GM23338 (cell line): ENCODE measurements around the gene MED27. TPM values are rescaled to one million over a fixed set of nuclear protein-coding genes. Genes with fewer than 3 reads are reported as not detected.

Source experiments
- ATAC-seq: fragments of 200-7000 bp; cut with Tn5 transposase; 3 replicates; pipeline ENCODE4 v1.9.1; 2020
- DNase-seq: peaks from one replicate; pipeline ENCODE4 v3.0.0-alpha.2; 2015; ENCODE audit warnings: low spot score
- H2AFZ ChIP-seq: fragments of 200-600 bp; sonication (generic); 2 replicates; pipeline ENCODE4 v1.8.0; 2016; ENCODE audit warnings: antibody characterized with exemption, mild to moderate bottlenecking, moderate library complexity
- H3F3A ChIP-seq: fragments of 200-600 bp; sonication (generic); replicated peaks from 2 replicates; pipeline ENCODE4 v1.8.0; 2017; ENCODE audit warnings: antibody characterized with exemption, mixed run types, low read depth
- H3K27ac ChIP-seq: fragments of 200-600 bp; sonication (generic); 2 replicates; pipeline ENCODE4 v1.6.1; 2016; ENCODE audit warnings: low read depth
- H3K27me3 ChIP-seq: fragments of 200-600 bp; sonication (generic); 2 replicates; pipeline ENCODE4 v1.8.0; 2016; ENCODE audit warnings: mild to moderate bottlenecking, mixed run types, moderate library complexity; ENCODE audit not compliant: insufficient read depth
- H3K36me3 ChIP-seq: fragments of 200-600 bp; sonication (generic); 2 replicates; pipeline ENCODE4 v1.8.0; 2016; ENCODE audit warnings: mild to moderate bottlenecking; ENCODE audit not compliant: insufficient read depth
- H3K4me1 ChIP-seq: fragments of 200-600 bp; sonication (generic); 2 replicates; pipeline ENCODE4 v1.8.0; 2016; ENCODE audit warnings: mild to moderate bottlenecking, moderate library complexity; ENCODE audit not compliant: insufficient read depth
- H3K4me2 ChIP-seq: fragments of 200-600 bp; sonication (generic); 2 replicates; pipeline ENCODE4 v1.7.1; 2017; ENCODE audit warnings: mixed run types
- H3K4me3 ChIP-seq: fragments of 200-600 bp; sonication (generic); 2 replicates; pipeline ENCODE4 v1.6.1; 2016; ENCODE audit warnings: mixed run types
- H3K79me2 ChIP-seq: fragments of 200-600 bp; sonication (generic); replicated peaks from 2 replicates; pipeline ENCODE4 v1.8.0; 2017; ENCODE audit warnings: mild to moderate bottlenecking; ENCODE audit not compliant: insufficient read depth
- H3K9me2 ChIP-seq: fragments of 200-600 bp; sonication (generic); 2 replicates; pipeline ENCODE4 v1.8.0; 2017; ENCODE audit not compliant: insufficient read depth
- H4K20me1 ChIP-seq: fragments of 200-600 bp; sonication (generic); replicated peaks from 2 replicates; pipeline ENCODE4 v1.8.0; 2017; ENCODE audit warnings: mild to moderate bottlenecking; ENCODE audit not compliant: insufficient read depth
- H3K27ac Mint-ChIP-seq: 2 replicates; pipeline ENCODE4 v1.8.0; 2020; ENCODE audit warnings: inconsistent platforms, mild to moderate bottlenecking, moderate library complexity, mixed read lengths
- H3K27me3 Mint-ChIP-seq: 3 replicates; pipeline ENCODE4 v1.8.0; 2022; ENCODE audit warnings: low read depth, mild to moderate bottlenecking, moderate library complexity, mixed read lengths, inconsistent platforms; ENCODE audit not compliant: insufficient read depth, poor library complexity
- H3K36me3 Mint-ChIP-seq: 3 replicates; pipeline ENCODE4 v1.8.0; 2021; ENCODE audit warnings: low read depth, mild to moderate bottlenecking, inconsistent platforms, moderate library complexity, mixed read lengths
- H3K4me1 Mint-ChIP-seq: 3 replicates; pipeline ENCODE4 v1.8.0; 2020; ENCODE audit warnings: mild to moderate bottlenecking, inconsistent platforms, mixed read lengths
- H3K4me3 Mint-ChIP-seq: 3 replicates; pipeline ENCODE4 v1.8.0; 2021; ENCODE audit warnings: moderate library complexity, mild to moderate bottlenecking, inconsistent platforms, mixed read lengths
- H3K9me3 Mint-ChIP-seq: 3 replicates; pipeline ENCODE4 v1.8.0; 2020; ENCODE audit warnings: moderate library complexity, mild to moderate bottlenecking, inconsistent platforms, mixed read lengths
- CREB1 ChIP-seq: fragments of 250-450 bp; sonication (Bioruptor Pico); IDR thresholded peaks from 2 replicates; pipeline ENCODE4 v1.5.0; 2020; ENCODE audit warnings: low read depth, mild to moderate bottlenecking, moderate library complexity
- CTCF ChIP-seq, 2 experiments: fragments of 200-600 bp in 1 of 2; sonication (generic) in 1 of 2; conservative IDR thresholded peaks; 2 replicates each; pipeline versions ENCODE4 v1.5.1 to v1.6.1; 2016 to 2017; ENCODE audit warnings: antibody characterized with exemption in 2 of 2, low read depth in 2 of 2, mild to moderate bottlenecking in 2 of 2, moderate library complexity in 1 of 2
- EZH2 ChIP-seq: fragments of 200-600 bp; sonication (generic); IDR thresholded peaks from one replicate; pipeline ENCODE4 v1.8.0; 2017; ENCODE audit warnings: antibody characterized with exemption, mild to moderate bottlenecking, low read depth; ENCODE audit not compliant: unreplicated experiment
- JUNB ChIP-seq: IDR thresholded peaks from one replicate; pipeline ENCODE4 v1.6.1; 2016; ENCODE audit warnings: antibody characterized with exemption; ENCODE audit not compliant: unreplicated experiment
- POLR2AphosphoS5 ChIP-seq: IDR thresholded peaks from 2 replicates; pipeline ENCODE4 v1.6.1; 2016; ENCODE audit warnings: antibody characterized with exemption, low read depth
- STAT1 ChIP-seq: IDR thresholded peaks from one replicate; pipeline ENCODE4 v1.6.1; 2016; ENCODE audit warnings: antibody characterized with exemption; ENCODE audit not compliant: unreplicated experiment
- ZNF331 ChIP-seq: fragments of 250-450 bp; sonication (Bioruptor Pico); IDR thresholded peaks from 2 replicates; pipeline ENCODE4 v1.5.0; 2020; ENCODE audit warnings: low read depth, mild to moderate bottlenecking, moderate library complexity
- polyA plus RNA-seq: library from polyadenylated mRNA; unstranded; fragments of >200 nt; fragmentation: Nextera tagmentation; extraction: Ambion mirVana; gene quantifications from 2 replicates; pipeline ENCODE4 v1.2.1, GENCODE V29; 2016
- total RNA-seq: library from RNA; depleted of rRNA; stranded (reverse); fragments of >200 nt; shearing (Covaris generic); gene quantifications from 2 replicates; pipeline ENCODE4 v1.2.3, GENCODE V29; 2014
- TF ChIP-seq, protein P1 (sequence below): IDR thresholded peaks from one replicate; pipeline ENCODE4 v1.6.1; 2018; ENCODE audit warnings: antibody characterized with exemption; ENCODE audit not compliant: unreplicated experiment
- TF ChIP-seq, protein P2 (sequence below): fragments of 250-450 bp; sonication (Bioruptor Pico); IDR thresholded peaks from 2 replicates; pipeline ENCODE4 v1.5.0; 2020; ENCODE audit warnings: mild to moderate bottlenecking, moderate library complexity

Gene MED27
- total and polyA plus RNA-seq, 2 experiments from 2014 or later: 30.6 to 35.0 TPM

- TF ChIP-seq CTCF (conservative IDR thresholded peaks at IDR 0.05; ENCODE audit: low read depth in 2 of 2): no peak
- no peak for TF ChIP-seq ZNF331 (CRISPR knock-in tag)
- TF ChIP-seq EZH2: no peak
- TF ChIP-seq JUNB: no peak
- no peak for TF ChIP-seq STAT1
- TF ChIP-seq POLR2AphosphoS5: no peak
These were observed 38.0 kb upstream of the MED27 start (continued) for GRCh38 chr9:132117694-132118093.

DNA sequence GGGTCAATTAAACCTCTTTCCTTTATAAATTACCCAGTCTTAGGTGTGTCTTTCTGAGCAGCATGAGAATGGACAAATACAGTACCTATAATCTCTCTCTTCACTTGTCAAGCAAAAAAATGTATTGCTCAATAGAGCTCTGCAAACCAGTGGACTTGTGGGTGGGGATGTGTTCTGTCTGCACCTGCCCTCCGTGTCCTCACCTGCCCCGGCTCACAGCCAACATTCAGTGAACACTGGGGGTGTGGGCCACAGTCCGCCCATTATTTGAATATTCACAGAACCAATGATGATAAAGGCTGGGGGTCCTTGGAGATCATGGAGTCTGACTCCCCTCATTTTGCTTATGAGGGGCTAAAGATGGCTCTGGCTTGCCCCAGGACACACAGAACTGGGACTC lies 36.9 kb upstream of the MED27 start:
- Histone ChIP-seq H4K20me1 (no peaks in the 10 kb centered on the region), H3K4me2 (no peak overlapping the region), H3F3A (no peaks in the 10 kb centered on the region), H3K79me2 (no peaks in the 10 kb centered on the region), H2AFZ (no peak overlapping the region), H3K9me2 (no peaks in the 10 kb centered on the region), H3K4me3 (no peak overlapping the region), H3K27ac (no peak overlapping the region), H3K27me3 (no peaks in the 10 kb centered on the region), H3K4me1 (no peaks in the 10 kb centered on the region), H3K36me3 (no peaks in the 10 kb centered on the region)
- Mint-ChIP-seq H3K4me3 (no peak overlapping the region), H3K36me3 (no peaks in the 10 kb centered on the region), H3K27ac (no peak overlapping the region), H3K4me1 (peaks cover 3% of the 10 kb centered on the region; the same call in 1 of the 3 replicates), H3K9me3 (no peaks in the 10 kb centered on the region), H3K27me3 (peaks cover 8% of the 10 kb centered on the region)
- ATAC-seq: no peak
- TF ChIP-seq JUNB (no peak), POLR2AphosphoS5 (no peak)
- TF ChIP-seq, protein P1, sequence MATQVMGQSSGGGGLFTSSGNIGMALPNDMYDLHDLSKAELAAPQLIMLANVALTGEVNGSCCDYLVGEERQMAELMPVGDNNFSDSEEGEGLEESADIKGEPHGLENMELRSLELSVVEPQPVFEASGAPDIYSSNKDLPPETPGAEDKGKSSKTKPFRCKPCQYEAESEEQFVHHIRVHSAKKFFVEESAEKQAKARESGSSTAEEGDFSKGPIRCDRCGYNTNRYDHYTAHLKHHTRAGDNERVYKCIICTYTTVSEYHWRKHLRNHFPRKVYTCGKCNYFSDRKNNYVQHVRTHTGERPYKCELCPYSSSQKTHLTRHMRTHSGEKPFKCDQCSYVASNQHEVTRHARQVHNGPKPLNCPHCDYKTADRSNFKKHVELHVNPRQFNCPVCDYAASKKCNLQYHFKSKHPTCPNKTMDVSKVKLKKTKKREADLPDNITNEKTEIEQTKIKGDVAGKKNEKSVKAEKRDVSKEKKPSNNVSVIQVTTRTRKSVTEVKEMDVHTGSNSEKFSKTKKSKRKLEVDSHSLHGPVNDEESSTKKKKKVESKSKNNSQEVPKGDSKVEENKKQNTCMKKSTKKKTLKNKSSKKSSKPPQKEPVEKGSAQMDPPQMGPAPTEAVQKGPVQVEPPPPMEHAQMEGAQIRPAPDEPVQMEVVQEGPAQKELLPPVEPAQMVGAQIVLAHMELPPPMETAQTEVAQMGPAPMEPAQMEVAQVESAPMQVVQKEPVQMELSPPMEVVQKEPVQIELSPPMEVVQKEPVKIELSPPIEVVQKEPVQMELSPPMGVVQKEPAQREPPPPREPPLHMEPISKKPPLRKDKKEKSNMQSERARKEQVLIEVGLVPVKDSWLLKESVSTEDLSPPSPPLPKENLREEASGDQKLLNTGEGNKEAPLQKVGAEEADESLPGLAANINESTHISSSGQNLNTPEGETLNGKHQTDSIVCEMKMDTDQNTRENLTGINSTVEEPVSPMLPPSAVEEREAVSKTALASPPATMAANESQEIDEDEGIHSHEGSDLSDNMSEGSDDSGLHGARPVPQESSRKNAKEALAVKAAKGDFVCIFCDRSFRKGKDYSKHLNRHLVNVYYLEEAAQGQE: no peak
- no peak for DNase-seq

- no peaks in the 10 kb centered on the region for H3K4me1 ChIP-seq
- H3K9me2 ChIP-seq: no peaks in the 10 kb centered on the region
- no peak overlapping the region for H3K4me2 ChIP-seq
- no peaks in the 10 kb centered on the region for H4K20me1 ChIP-seq
- DNase-seq (peak; percentile 85), ATAC-seq (peak; percentile 100)
- no peaks in the 10 kb centered on the region for H3K79me2 ChIP-seq
- H3K4me1 Mint-ChIP-seq: peaks cover 3% of the 10 kb centered on the region; the same call in 2 of the 3 replicates
- H3K9me3 Mint-ChIP-seq: no peaks in the 10 kb centered on the region
- no peaks in the 10 kb centered on the region for H3K36me3 Mint-ChIP-seq
- no peak overlapping the region for H3K4me3 ChIP-seq
- no peaks in the 10 kb centered on the region for H3K36me3 ChIP-seq
- H3K4me3 Mint-ChIP-seq: no peak overlapping the region
- no peaks in the 10 kb centered on the region for H3F3A ChIP-seq
- H3K27ac ChIP-seq: no peak overlapping the region
- no peak overlapping the region for H3K27ac Mint-ChIP-seq
- no peaks in the 10 kb centered on the region for H3K27me3 ChIP-seq
- H3K27me3 Mint-ChIP-seq: peaks cover 5% of the 10 kb centered on the region
- no peak overlapping the region for H2AFZ ChIP-seq
- TF ChIP-seq STAT1: no peak
- TF ChIP-seq, protein P2, sequence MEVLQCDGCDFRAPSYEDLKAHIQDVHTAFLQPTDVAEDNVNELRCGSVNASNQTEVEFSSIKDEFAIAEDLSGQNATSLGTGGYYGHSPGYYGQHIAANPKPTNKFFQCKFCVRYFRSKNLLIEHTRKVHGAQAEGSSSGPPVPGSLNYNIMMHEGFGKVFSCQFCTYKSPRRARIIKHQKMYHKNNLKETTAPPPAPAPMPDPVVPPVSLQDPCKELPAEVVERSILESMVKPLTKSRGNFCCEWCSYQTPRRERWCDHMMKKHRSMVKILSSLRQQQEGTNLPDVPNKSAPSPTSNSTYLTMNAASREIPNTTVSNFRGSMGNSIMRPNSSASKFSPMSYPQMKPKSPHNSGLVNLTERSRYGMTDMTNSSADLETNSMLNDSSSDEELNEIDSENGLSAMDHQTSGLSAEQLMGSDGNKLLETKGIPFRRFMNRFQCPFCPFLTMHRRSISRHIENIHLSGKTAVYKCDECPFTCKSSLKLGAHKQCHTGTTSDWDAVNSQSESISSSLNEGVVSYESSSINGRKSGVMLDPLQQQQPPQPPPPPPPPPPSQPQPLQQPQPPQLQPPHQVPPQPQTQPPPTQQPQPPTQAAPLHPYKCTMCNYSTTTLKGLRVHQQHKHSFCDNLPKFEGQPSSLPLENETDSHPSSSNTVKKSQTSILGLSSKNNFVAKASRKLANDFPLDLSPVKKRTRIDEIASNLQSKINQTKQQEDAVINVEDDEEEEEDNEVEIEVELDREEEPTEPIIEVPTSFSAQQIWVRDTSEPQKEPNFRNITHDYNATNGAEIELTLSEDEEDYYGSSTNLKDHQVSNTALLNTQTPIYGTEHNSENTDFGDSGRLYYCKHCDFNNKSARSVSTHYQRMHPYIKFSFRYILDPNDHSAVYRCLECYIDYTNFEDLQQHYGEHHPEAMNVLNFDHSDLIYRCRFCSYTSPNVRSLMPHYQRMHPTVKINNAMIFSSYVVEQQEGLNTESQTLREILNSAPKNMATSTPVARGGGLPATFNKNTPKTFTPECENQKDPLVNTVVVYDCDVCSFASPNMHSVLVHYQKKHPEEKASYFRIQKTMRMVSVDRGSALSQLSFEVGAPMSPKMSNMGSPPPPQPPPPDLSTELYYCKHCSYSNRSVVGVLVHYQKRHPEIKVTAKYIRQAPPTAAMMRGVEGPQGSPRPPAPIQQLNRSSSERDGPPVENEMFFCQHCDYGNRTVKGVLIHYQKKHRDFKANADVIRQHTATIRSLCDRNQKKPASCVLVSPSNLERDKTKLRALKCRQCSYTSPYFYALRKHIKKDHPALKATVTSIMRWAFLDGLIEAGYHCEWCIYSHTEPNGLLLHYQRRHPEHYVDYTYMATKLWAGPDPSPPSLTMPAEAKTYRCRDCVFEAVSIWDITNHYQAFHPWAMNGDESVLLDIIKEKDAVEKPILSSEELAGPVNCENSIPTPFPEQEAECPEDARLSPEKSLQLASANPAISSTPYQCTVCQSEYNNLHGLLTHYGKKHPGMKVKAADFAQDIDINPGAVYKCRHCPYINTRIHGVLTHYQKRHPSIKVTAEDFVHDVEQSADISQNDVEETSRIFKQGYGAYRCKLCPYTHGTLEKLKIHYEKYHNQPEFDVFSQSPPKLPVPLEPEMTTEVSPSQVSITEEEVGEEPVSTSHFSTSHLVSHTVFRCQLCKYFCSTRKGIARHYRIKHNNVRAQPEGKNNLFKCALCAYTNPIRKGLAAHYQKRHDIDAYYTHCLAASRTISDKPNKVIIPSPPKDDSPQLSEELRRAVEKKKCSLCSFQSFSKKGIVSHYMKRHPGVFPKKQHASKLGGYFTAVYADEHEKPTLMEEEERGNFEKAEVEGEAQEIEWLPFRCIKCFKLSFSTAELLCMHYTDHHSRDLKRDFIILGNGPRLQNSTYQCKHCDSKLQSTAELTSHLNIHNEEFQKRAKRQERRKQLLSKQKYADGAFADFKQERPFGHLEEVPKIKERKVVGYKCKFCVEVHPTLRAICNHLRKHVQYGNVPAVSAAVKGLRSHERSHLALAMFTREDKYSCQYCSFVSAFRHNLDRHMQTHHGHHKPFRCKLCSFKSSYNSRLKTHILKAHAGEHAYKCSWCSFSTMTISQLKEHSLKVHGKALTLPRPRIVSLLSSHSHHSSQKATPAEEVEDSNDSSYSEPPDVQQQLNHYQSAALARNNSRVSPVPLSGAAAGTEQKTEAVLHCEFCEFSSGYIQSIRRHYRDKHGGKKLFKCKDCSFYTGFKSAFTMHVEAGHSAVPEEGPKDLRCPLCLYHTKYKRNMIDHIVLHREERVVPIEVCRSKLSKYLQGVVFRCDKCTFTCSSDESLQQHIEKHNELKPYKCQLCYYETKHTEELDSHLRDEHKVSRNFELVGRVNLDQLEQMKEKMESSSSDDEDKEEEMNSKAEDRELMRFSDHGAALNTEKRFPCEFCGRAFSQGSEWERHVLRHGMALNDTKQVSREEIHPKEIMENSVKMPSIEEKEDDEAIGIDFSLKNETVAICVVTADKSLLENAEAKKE: peak; percentile 33; the same call in 1 of the 2 replicates
- peak; percentile 14; the same call in 1 of the 2 replicates for TF ChIP-seq CREB1
These were observed 34.5 kb upstream of the MED27 start for GRCh38 chr9:132114102-132114707.
